K562 (cell line): ENCODE measurements around the gene SPTBN2.

ENCODE experiments used
- EZH2 ChIP-seq: IDR thresholded peaks from 2 replicates; pipeline ENCODE4 v1.6.1; 2012; ENCODE audit warnings: low read depth, mild to moderate bottlenecking, inconsistent platforms, low read length, borderline replicate concordance
- MYNN ChIP-seq, 2 experiments: sonication (generic); formaldehyde crosslinking in 1 of 2; IDR thresholded peaks; 2 replicates each; pipeline versions ENCODE4 v1.5.0 to v1.6.1; 2016 to 2020; ENCODE audit warnings: antibody characterized with exemption in 1 of 2, missing genetic modification reagents in 1 of 2
- ZNF695 ChIP-seq: fragments of 450-650 bp; formaldehyde crosslinking; IDR thresholded peaks from 2 replicates; pipeline ENCODE4 v1.4.0; 2020; ENCODE audit warnings: mild to moderate bottlenecking, moderate library complexity

GRCh38 chr11:66721939-66722338 is 7.1 kb downstream of the SPTBN2 start:
- TF ChIP-seq EZH2 (no peak), MYNN (IDR thresholded peaks at IDR 0.05) (no peak), MYNN (CRISPR knock-in tag; IDR thresholded peaks at IDR 0.05) (no peak), ZNF695 (CRISPR knock-in tag) (no peak)
